Measurements from ENCODE around the gene OTOP2.

OTOP2 gene

GRCh38 chr17:74943808-74944522, 19.9 kb downstream of the OTOP2 start:
- no peaks in the 10 kb centered on the region for H4K20me1 ChIP-seq (ENCODE audit: insufficient read depth, low read length)
- no peak overlapping the region for H3K9ac ChIP-seq (ENCODE audit: low read length)
- H3K4me3 ChIP-seq (ENCODE audit: low read depth, low read length, poor library complexity, severe bottlenecking), result no peak overlapping the region
- H3K9me3 ChIP-seq (ENCODE audit: low read length), result no peaks in the 10 kb centered on the region
- H3K27me3 ChIP-seq (ENCODE audit: insufficient read depth, low read length), result peaks cover 11% of the 10 kb centered on the region; the same call in 1 of the 2 replicates
- no peaks in the 10 kb centered on the region for H3K79me2 ChIP-seq (ENCODE audit: insufficient read depth, low read length)
- no peaks in the 10 kb centered on the region for H3K9me2 ChIP-seq (ENCODE audit: low read depth, low read length)
- no peaks in the 10 kb centered on the region for H3K36me3 ChIP-seq (ENCODE audit: insufficient read depth, low read length)
- no peaks in the 10 kb centered on the region for H3F3A ChIP-seq (ENCODE audit: insufficient read depth, low read length)
- no peak overlapping the region for H3K4me2 ChIP-seq (ENCODE audit: low read length)
- no peak overlapping the region for H3K27ac ChIP-seq (ENCODE audit: low read depth, low read length, poor library complexity, severe bottlenecking)
- no peak for TF ChIP-seq CTCF (IDR thresholded peaks at IDR 0.05; ENCODE audit: low read length)
- TF ChIP-seq EZH2 (IDR thresholded peaks at IDR 0.05; ENCODE audit: borderline replicate concordance, low read length), result no peak
- no peaks in the 10 kb centered on the region for H3K4me1 ChIP-seq (ENCODE audit: insufficient read depth, low read length, severe bottlenecking)
- no peak overlapping the region for H2AFZ ChIP-seq (ENCODE audit: low read length)

GRCh38 chr17:74945543-74945942, 21.5 kb downstream of the OTOP2 start:
- peaks cover 9% of the 10 kb centered on the region; the same call in 1 of the 2 replicates for H3K27me3 ChIP-seq (ENCODE audit: insufficient read depth, low read length)
- no peak overlapping the region for H3K9ac ChIP-seq (ENCODE audit: low read length)
- no peaks in the 10 kb centered on the region for H3F3A ChIP-seq (ENCODE audit: insufficient read depth, low read length)
- no peaks in the 10 kb centered on the region for H3K79me2 ChIP-seq (ENCODE audit: insufficient read depth, low read length)
- no peaks in the 10 kb centered on the region for H3K4me1 ChIP-seq (ENCODE audit: insufficient read depth, low read length, severe bottlenecking)
- no peaks in the 10 kb centered on the region for H3K36me3 ChIP-seq (ENCODE audit: insufficient read depth, low read length)
- H3K4me3 ChIP-seq (ENCODE audit: low read depth, low read length, poor library complexity, severe bottlenecking), result no peak overlapping the region
- TF ChIP-seq CTCF (IDR thresholded peaks at IDR 0.05; ENCODE audit: low read length), result no peak
- no peak for TF ChIP-seq EZH2 (IDR thresholded peaks at IDR 0.05; ENCODE audit: borderline replicate concordance, low read length)
- no peaks in the 10 kb centered on the region for H3K9me3 ChIP-seq (ENCODE audit: low read length)
- no peak overlapping the region for H2AFZ ChIP-seq (ENCODE audit: low read length)
- no peaks in the 10 kb centered on the region for H4K20me1 ChIP-seq (ENCODE audit: insufficient read depth, low read length)
- no peaks in the 10 kb centered on the region for H3K9me2 ChIP-seq (ENCODE audit: low read depth, low read length)
- no peak overlapping the region for H3K4me2 ChIP-seq (ENCODE audit: low read length)
- no peak overlapping the region for H3K27ac ChIP-seq (ENCODE audit: low read depth, low read length, poor library complexity, severe bottlenecking)

GRCh38 chr17:74946641-74947040, 22.6 kb downstream of the OTOP2 start:
- Histone ChIP-seq H2AFZ (ENCODE audit: low read length) (no peak overlapping the region), H3K9me2 (ENCODE audit: low read depth, low read length) (no peaks in the 10 kb centered on the region), H3K36me3 (ENCODE audit: insufficient read depth, low read length) (no peaks in the 10 kb centered on the region), H3K9ac (ENCODE audit: low read length) (no peak overlapping the region), H3K27me3 (ENCODE audit: insufficient read depth, low read length) (peaks cover 6% of the 10 kb centered on the region; the same call in 1 of the 2 replicates), H3K4me2 (ENCODE audit: low read length) (no peak overlapping the region), H4K20me1 (ENCODE audit: insufficient read depth, low read length) (no peaks in the 10 kb centered on the region), H3F3A (ENCODE audit: insufficient read depth, low read length) (no peaks in the 10 kb centered on the region), H3K9me3 (ENCODE audit: low read length) (no peaks in the 10 kb centered on the region), H3K4me1 (ENCODE audit: insufficient read depth, low read length, severe bottlenecking) (no peaks in the 10 kb centered on the region), H3K79me2 (ENCODE audit: insufficient read depth, low read length) (no peaks in the 10 kb centered on the region), H3K4me3 (ENCODE audit: low read depth, low read length, poor library complexity, severe bottlenecking) (no peak overlapping the region), H3K27ac (ENCODE audit: low read depth, low read length, poor library complexity, severe bottlenecking) (no peak overlapping the region)
- no peak for TF ChIP-seq CTCF (IDR thresholded peaks at IDR 0.05; ENCODE audit: low read length)
- no peak for TF ChIP-seq EZH2 (IDR thresholded peaks at IDR 0.05; ENCODE audit: borderline replicate concordance, low read length)
